ENCODE data around the gene ZCWPW1. TPM values are rescaled to one million over a fixed set of nuclear protein-coding genes. Genes with fewer than 3 reads are reported as not detected.

Gene ZCWPW1
- total and polyA plus RNA-seq, 2 of the 13 experiments (the other 11 are each of a cell fraction or from before 2014, with no cell fraction given): 2.4 to 2.5 TPM

- CTCF ChIA-PET (ENCODE audit: low intra/inter-chr PET ratio, low total read pairs): no interaction called here
- H3K79me2 ChIP-seq (ENCODE audit: insufficient read depth, low read length): no peaks in the 10 kb centered on the region
- no peak overlapping the region for H3K4me2 ChIP-seq (ENCODE audit: low read depth, low read length)
- H2AFZ ChIP-seq (ENCODE audit: low read length): no peak overlapping the region
- POLR2A ChIA-PET: interaction anchor here (1.3 kb wide), 1 partner anchor 39 kb away, joined by 3 read pairs; the partner anchor contains the start of gene ZCWPW1
- peaks cover 1 to 22% of the 10 kb centered on the region in 2 experiments; a peak in 1 of 5 replicates for H3K27me3 ChIP-seq (ENCODE audit: control insufficient read depth in 1 of 2, insufficient read depth in 2 of 2, low read length in 2 of 2)
- WGBS (ENCODE audit: low lambda C conversion rate): 38% methylated on average over 5 of the region's 9 CpGs
- no peaks in the 10 kb centered on the region for H3K36me3 ChIP-seq (replicated peaks in 1 of 2; ENCODE audit: control insufficient read depth in 1 of 2, insufficient read depth in 2 of 2, low read length in 2 of 2)
- no TSS peak for BruUV-seq (replicated peaks)
- no peak overlapping the region for H3K9ac ChIP-seq (ENCODE audit: insufficient read depth, low read depth, low read length)
- FAIRE-seq (no peak), DNase-seq (ENCODE audit: low spot score) (no peak), ATAC-seq (no peak)
- H3K27ac ChIP-seq (ENCODE audit: extremely low read length, insufficient read depth, low read length): no peak overlapping the region
- in situ Hi-C loops (cut with HindIII; ENCODE audit: extremely low pct_ligation_motif_present, low pct_unique_long_range_greater_than_20kb): no loop called here
- intact Hi-C loops (cut with micrococcal nuclease; ENCODE audit: unreplicated experiment): no loop called here
- no peak for TF ChIP-seq HMG20A (CRISPR knock-in tag; IDR thresholded peaks at IDR 0.05; ENCODE audit: borderline replicate concordance)
- TF ChIP-seq ZBTB39 (CRISPR knock-in tag; IDR thresholded peaks at IDR 0.05): no peak
- H3K9me3 ChIP-seq (ENCODE audit: low read length): no peaks in the 10 kb centered on the region
- H4K20me1 ChIP-seq (ENCODE audit: insufficient read depth, low read length): no peaks in the 10 kb centered on the region
- no peaks in the 10 kb centered on the region for H3K4me1 ChIP-seq (ENCODE audit: insufficient read depth, low read length)
- no peak overlapping the region for H3K4me3 ChIP-seq (replicated peaks in 1 of 3; ENCODE audit: insufficient read depth in 1 of 3, low read depth in 2 of 3, low read length in 3 of 3)
Measured at GRCh38 chr7:100389437-100390088, 38.9 kb downstream of the ZCWPW1 start.

GRCh38 chr7:100387695-100388094 lies 40.8 kb downstream of the ZCWPW1 start:
- ChIA-PET CTCF (ENCODE audit: low intra/inter-chr PET ratio, low total read pairs) (no interaction called here), POLR2A (interaction anchor here (0.9 kb wide), 1 partner anchor 41 kb away, joined by 3 read pairs; the partner anchor contains the start of gene ZCWPW1)
- no peaks in the 10 kb centered on the region for H4K20me1 ChIP-seq (ENCODE audit: insufficient read depth, low read length)
- WGBS (ENCODE audit: low lambda C conversion rate): 48% methylated on average over 2 of the region's 2 CpGs
- no peak overlapping the region for H3K4me2 ChIP-seq (ENCODE audit: low read depth, low read length)
- peaks cover 0 to 26% of the 10 kb centered on the region in 2 experiments; a peak in 1 of 5 replicates for H3K27me3 ChIP-seq (ENCODE audit: control insufficient read depth in 1 of 2, insufficient read depth in 2 of 2, low read length in 2 of 2)
- no peak for ATAC-seq
- no peaks in the 10 kb centered on the region for H3K36me3 ChIP-seq (replicated peaks in 1 of 2; ENCODE audit: control insufficient read depth in 1 of 2, insufficient read depth in 2 of 2, low read length in 2 of 2)
- H3K79me2 ChIP-seq (ENCODE audit: insufficient read depth, low read length): no peaks in the 10 kb centered on the region
- no peaks in the 10 kb centered on the region for H3K9me3 ChIP-seq (ENCODE audit: low read length)
- H3K4me3 ChIP-seq (replicated peaks in 1 of 3; ENCODE audit: insufficient read depth in 1 of 3, low read depth in 2 of 3, low read length in 3 of 3): no peak overlapping the region
- H3K27ac ChIP-seq (ENCODE audit: extremely low read length, insufficient read depth, low read length): no peak overlapping the region
- H2AFZ ChIP-seq (ENCODE audit: low read length): no peak overlapping the region
- intact Hi-C loops (cut with micrococcal nuclease; ENCODE audit: unreplicated experiment) (no loop called here), in situ Hi-C loops (cut with HindIII; ENCODE audit: extremely low pct_ligation_motif_present, low pct_unique_long_range_greater_than_20kb) (no loop called here)
- H3K4me1 ChIP-seq (ENCODE audit: insufficient read depth, low read length): peaks cover 10% of the 10 kb centered on the region
- BruUV-seq (replicated peaks): no TSS peak
- FAIRE-seq: no peak
- no peak for DNase-seq (ENCODE audit: low spot score)
- no peak overlapping the region for H3K9ac ChIP-seq (ENCODE audit: insufficient read depth, low read depth, low read length)
- TF ChIP-seq ZNF766 (CRISPR knock-in tag; IDR thresholded peaks at IDR 0.05; ENCODE audit: borderline replicate concordance) (no peak), ZNF224 (CRISPR knock-in tag; IDR thresholded peaks at IDR 0.05) (no peak), ZNF7 (CRISPR knock-in tag; IDR thresholded peaks at IDR 0.05) (no peak), GATA4 (IDR thresholded peaks at IDR 0.05; ENCODE audit: borderline replicate concordance, low read depth) (no peak), ZBTB7A (CRISPR knock-in tag; IDR thresholded peaks at IDR 0.05) (no peak), RFX3 (CRISPR knock-in tag; IDR thresholded peaks at IDR 0.05) (no peak), PAF1 (CRISPR knock-in tag; IDR thresholded peaks at IDR 0.05) (no peak), E2F5 (CRISPR knock-in tag; conservative IDR thresholded peaks at IDR 0.05) (no peak), HINFP (CRISPR knock-in tag; IDR thresholded peaks at IDR 0.05; ENCODE audit: low read depth) (no peak), KLF12 (CRISPR knock-in tag; IDR thresholded peaks at IDR 0.05; ENCODE audit: borderline replicate concordance) (no peak), ARNT (IDR thresholded peaks at IDR 0.05) (no peak), ZNF782 (CRISPR knock-in tag; IDR thresholded peaks at IDR 0.05; ENCODE audit: borderline replicate concordance) (no peak), AKAP8 (CRISPR knock-in tag; IDR thresholded peaks at IDR 0.05) (no peak), MIER2 (CRISPR knock-in tag; IDR thresholded peaks at IDR 0.05) (no peak)

Measured in HepG2 (cell line).